Upper lobe of left lung (tissue), 6 donors: ENCODE measurements around the gene RBM34. TPM values are rescaled to one million over a fixed set of nuclear protein-coding genes. Genes with fewer than 3 reads are reported as not detected.

Source experiments
- ATAC-seq, 2 donors: fragments of 200-7000 bp; cut with Tn5 transposase; one replicate each; pipeline ENCODE4 v1.9.1; 2022; ENCODE audit warnings: mild to moderate bottlenecking in 2 of 2, moderate library complexity in 2 of 2; ENCODE audit not compliant: low FRiP score in 2 of 2
- DNase-seq, 2 donors: peaks; one replicate each; pipeline ENCODE4 v3.0.0-alpha.2; 2019 to 2020
- H3K27ac ChIP-seq, 4 donors: fragments of 200-600 bp; sonication (generic); one replicate each; pipeline ENCODE4 v1.5.1; 2016 to 2019
- H3K27me3 ChIP-seq, 4 donors: fragments of 200-600 bp; sonication (generic); one replicate each; pipeline ENCODE4 v1.5.1; 2017 to 2019
- H3K36me3 ChIP-seq, 4 donors: fragments of 200-600 bp; sonication (generic); one replicate each; pipeline ENCODE4 v1.5.1; 2016 to 2019
- H3K4me1 ChIP-seq, 4 donors: fragments of 200-600 bp; sonication (generic); one replicate each; pipeline ENCODE4 v1.5.1; 2018 to 2019
- H3K4me3 ChIP-seq, 4 donors: fragments of 200-600 bp; sonication (generic); one replicate each; pipeline ENCODE4 v1.5.1; 2017 to 2019; ENCODE audit warnings: mild to moderate bottlenecking in 2 of 4, moderate library complexity in 1 of 4
- H3K9me3 ChIP-seq, 4 donors: fragments of 200-600 bp; sonication (generic); one replicate each; pipeline ENCODE4 v1.5.1; 2018 to 2019
- CTCF ChIP-seq, 6 experiments: fragments of 450-650 bp in 4 of 6; fragments of 200-600 bp in 2 of 6; sonication (generic) in 2 of 6; IDR thresholded peaks; one replicate each; pipeline ENCODE4 v1.5.1; 2016 to 2019; ENCODE audit warnings: antibody characterized with exemption in 6 of 6
- EP300 ChIP-seq, 4 donors: sonication (generic); formaldehyde crosslinking; IDR thresholded peaks; one replicate each; pipeline ENCODE4 v1.5.1; 2017; ENCODE audit warnings: antibody characterized with exemption in 4 of 4, control low read depth in 2 of 4
- POLR2A ChIP-seq, 4 donors: fragments of 450-650 bp; IDR thresholded peaks; one replicate each; pipeline ENCODE4 v1.5.1; 2016 to 2017; ENCODE audit warnings: antibody characterized with exemption in 4 of 4, mild to moderate bottlenecking in 2 of 4
- POLR2AphosphoS5 ChIP-seq, 2 donors: sonication (generic); formaldehyde crosslinking; IDR thresholded peaks; one replicate each; pipeline ENCODE4 v1.5.1; 2017; ENCODE audit warnings: antibody characterized with exemption in 2 of 2
- WGBS, 2 donors: methylation state at CpG; one replicate each; pipeline ENCODE4 v1.1.5; 2017 to 2018; 5-methylcytosine and 5-hydroxymethylcytosine counted together
- total RNA-seq, 6 donors: library from RNA; depleted of rRNA in 4 of 6; stranded (reverse); fragments of >200 nt in 4 of 6; gene quantifications; one replicate each; pipeline versions ENCODE4 v1.1.0 to v1.2.1, GENCODE V29; 2016 to 2021
- donor health status: DM: no; HTN: no; CAD: no; lungs with moderate emphysema.
- donor health status: DM: no; HTN: yes; CAD: no; lungs with severe emphysema.

Gene RBM34
- total RNA-seq, 6 donors from 2014 or later = 17.3 to 61.0 (median 35.0) TPM

GRCh38 chr1:235147269-235147668 is 13.8 kb downstream of the RBM34 start:
- ATAC-seq = no peak
- WGBS, 2 donors = 92 to 94% methylated on average over 4 of the region's 4 CpGs
- Histone ChIP-seq H3K36me3 (peaks cover 19 to 96% (median 55%) of the 10 kb centered on the region in 4 donors), H3K9me3 (no peaks in the 10 kb centered on the region), H3K4me3 (no peak overlapping the region), H3K27me3 (no peaks in the 10 kb centered on the region), H3K27ac (no peak overlapping the region), H3K4me1 (no peaks in the 10 kb centered on the region)
- no peak for TF ChIP-seq CTCF (IDR thresholded peaks at IDR 0.05)
- no peak for TF ChIP-seq POLR2AphosphoS5 (IDR thresholded peaks at IDR 0.05)
- TF ChIP-seq EP300 (IDR thresholded peaks at IDR 0.05) = no peak
- no peak for TF ChIP-seq POLR2A (IDR thresholded peaks at IDR 0.05)
- DNase-seq = no peak

- no peaks in the 10 kb centered on the region for H3K9me3 ChIP-seq
- TF ChIP-seq CTCF (IDR thresholded peaks at IDR 0.05) = no peak
- no peaks in the 10 kb centered on the region for H3K4me1 ChIP-seq
- no peaks in the 10 kb centered on the region for H3K27me3 ChIP-seq
- H3K4me3 ChIP-seq = no peak overlapping the region
- H3K27ac ChIP-seq = no peak overlapping the region
- peaks cover 19 to 96% (median 58%) of the 10 kb centered on the region in 4 donors for H3K36me3 ChIP-seq
- ATAC-seq (no peak), DNase-seq (no peak)
- 89 to 95% methylated on average over 6 of the region's 6 CpGs for WGBS, 2 donors
These were observed 15.4 kb downstream of the RBM34 start for GRCh38 chr1:235145639-235146038.

GRCh38 chr1:235142991-235143390 is 18.1 kb downstream of the RBM34 start:
- Histone ChIP-seq H3K4me1 (no peaks in the 10 kb centered on the region), H3K27ac (no peak overlapping the region), H3K4me3 (no peak overlapping the region), H3K27me3 (no peaks in the 10 kb centered on the region), H3K36me3 (peaks cover 16 to 95% (median 66%) of the 10 kb centered on the region in 4 donors), H3K9me3 (no peaks in the 10 kb centered on the region)
- TF ChIP-seq EP300 (IDR thresholded peaks at IDR 0.05) (no peak), POLR2AphosphoS5 (IDR thresholded peaks at IDR 0.05) (no peak), POLR2A (IDR thresholded peaks at IDR 0.05) (no peak), CTCF (IDR thresholded peaks at IDR 0.05) (no peak)
- DNase-seq (no peak), ATAC-seq (no peak)
- WGBS, 2 donors = 96 to 98% methylated on average over 4 of the region's 4 CpGs

GRCh38 chr1:235139315-235139714 is 21.7 kb downstream of the RBM34 start:
- WGBS, 2 donors = 92 to 95% methylated on average over 5 of the region's 5 CpGs
- Histone ChIP-seq H3K27ac (no peak overlapping the region), H3K4me1 (no peaks in the 10 kb centered on the region), H3K9me3 (no peaks in the 10 kb centered on the region), H3K4me3 (no peak overlapping the region), H3K36me3 (peaks cover 25 to 95% (median 80%) of the 10 kb centered on the region in 4 donors), H3K27me3 (no peaks in the 10 kb centered on the region)
- ATAC-seq (no peak), DNase-seq (no peak)
- TF ChIP-seq POLR2A (IDR thresholded peaks at IDR 0.05) (no peak), EP300 (IDR thresholded peaks at IDR 0.05) (no peak), CTCF (IDR thresholded peaks at IDR 0.05) (no peak), POLR2AphosphoS5 (IDR thresholded peaks at IDR 0.05) (no peak)

- DNase-seq = no peak
- TF ChIP-seq POLR2AphosphoS5 (IDR thresholded peaks at IDR 0.05) = no peak
- no peak for TF ChIP-seq POLR2A (IDR thresholded peaks at IDR 0.05)
- TF ChIP-seq EP300 (IDR thresholded peaks at IDR 0.05) = no peak
- TF ChIP-seq CTCF (IDR thresholded peaks at IDR 0.05) = no peak
These were observed 22.2 kb downstream of the RBM34 start for GRCh38 chr1:235138821-235139220.

More at GRCh38 chr1:235138821-235139220, 22.2 kb downstream of the RBM34 start:
- no peak for ATAC-seq
- Histone ChIP-seq H3K36me3 (peaks cover 25 to 95% (median 79%) of the 10 kb centered on the region in 4 donors), H3K4me1 (no peaks in the 10 kb centered on the region), H3K4me3 (no peak overlapping the region), H3K27ac (no peak overlapping the region), H3K27me3 (no peaks in the 10 kb centered on the region), H3K9me3 (no peaks in the 10 kb centered on the region)
- 78 to 83% methylated on average over 2 of the region's 2 CpGs for WGBS, 2 donors
